ENCODE data around the gene S100A4.
"Not testable (repeated sequence)": the region's sequence is repeated elsewhere in the genome, so short reads cannot be mapped to it uniquely, and the experiment has no call there.

The S100A4 gene

DNA sequence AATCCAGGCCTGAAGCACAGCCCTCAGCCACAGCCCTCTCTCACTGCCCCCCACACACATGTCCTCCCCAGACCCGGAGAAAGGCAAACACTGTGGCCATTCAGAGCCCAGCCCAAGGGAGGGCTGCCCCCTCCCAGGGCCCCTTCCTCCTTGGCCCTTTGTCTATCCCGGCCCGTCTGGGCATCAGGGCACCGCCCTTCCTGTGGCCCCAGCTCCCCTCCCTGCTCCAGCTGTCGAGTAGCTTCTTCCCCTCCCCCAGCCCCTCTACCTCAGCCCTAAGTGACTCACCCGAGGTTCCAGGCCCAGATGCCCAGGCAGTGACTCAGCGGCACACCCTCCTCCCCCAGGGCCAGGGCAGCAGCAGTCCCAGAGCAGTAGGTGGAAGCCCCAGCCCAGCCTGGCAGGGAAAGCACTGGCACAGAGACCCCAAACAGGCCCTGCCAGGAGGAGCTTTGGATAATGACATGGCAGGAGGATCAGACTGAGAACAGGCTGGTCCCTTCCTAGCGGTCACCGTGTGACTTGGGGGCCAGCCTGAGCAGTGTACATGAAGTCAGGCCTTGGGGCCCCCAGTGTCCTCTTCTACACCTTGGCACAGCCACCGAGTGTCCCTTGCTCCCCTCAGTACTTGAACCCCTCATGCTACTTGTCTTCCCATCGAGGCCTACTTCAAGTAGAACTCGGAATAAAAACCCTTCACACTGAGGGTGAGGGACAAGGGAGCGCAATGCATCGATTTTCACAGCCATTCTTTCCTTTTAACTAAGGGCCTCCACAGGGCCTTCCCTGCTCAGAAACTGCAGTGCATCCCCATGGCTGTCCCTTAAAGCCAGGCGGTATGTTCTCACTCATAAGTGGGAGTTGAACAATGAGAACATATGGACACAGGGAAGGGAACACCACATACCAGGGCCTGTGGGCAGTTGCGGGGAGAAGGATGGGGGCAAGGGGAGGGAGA is 21.1 kb upstream of the S100A4 start:
- peak; percentile 89 to 94 for DNase-seq

DNA sequence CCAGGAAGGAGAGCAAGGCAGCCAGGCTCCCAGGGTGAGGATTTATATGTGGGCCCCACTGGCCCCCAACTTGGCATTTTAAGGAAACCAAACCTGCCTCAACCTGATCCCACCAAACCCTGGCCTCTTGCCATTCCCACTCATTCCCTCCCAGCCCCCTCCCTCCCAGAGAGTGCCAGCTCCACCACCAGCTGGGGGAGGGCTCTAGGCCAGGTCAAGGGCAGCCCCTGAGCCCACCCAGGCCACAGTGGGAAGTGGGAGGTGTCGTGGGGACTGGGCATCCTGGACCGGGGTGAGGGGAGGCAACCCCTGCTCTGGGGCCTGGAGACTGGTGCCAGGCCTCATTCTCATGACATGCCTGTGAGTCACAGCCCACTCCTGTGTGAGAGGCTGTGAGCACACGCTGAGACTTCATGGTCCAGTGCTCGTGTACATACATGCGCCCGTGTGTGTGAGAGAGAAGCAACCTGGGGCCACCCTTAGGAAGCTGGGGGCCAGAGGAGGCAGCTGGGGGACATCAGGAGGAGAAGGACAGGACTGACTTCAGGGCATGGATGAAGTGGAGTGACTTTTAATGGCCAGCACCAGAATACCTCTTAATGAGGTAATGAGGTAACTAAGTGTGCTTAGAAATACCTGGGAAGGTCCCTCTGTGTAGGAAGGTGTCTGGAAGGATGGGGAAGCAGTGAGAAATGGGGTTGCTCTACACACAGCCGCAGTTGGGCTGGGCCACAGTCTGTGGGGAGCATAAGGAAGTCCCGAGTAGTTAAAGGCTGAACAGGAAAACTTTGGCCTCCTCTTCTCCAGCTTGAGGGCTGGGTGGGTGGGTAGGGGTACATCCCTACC is 20.1 kb upstream of the S100A4 start, which contains the start of gene S100A2:
Gene S100A2 (minus strand): TSS at position 316 of the 846 bp plus-strand sequence. CDS start 1,967 bp downstream, outside the sequence.
- peak; percentile 66 to 75 for DNase-seq

DNA sequence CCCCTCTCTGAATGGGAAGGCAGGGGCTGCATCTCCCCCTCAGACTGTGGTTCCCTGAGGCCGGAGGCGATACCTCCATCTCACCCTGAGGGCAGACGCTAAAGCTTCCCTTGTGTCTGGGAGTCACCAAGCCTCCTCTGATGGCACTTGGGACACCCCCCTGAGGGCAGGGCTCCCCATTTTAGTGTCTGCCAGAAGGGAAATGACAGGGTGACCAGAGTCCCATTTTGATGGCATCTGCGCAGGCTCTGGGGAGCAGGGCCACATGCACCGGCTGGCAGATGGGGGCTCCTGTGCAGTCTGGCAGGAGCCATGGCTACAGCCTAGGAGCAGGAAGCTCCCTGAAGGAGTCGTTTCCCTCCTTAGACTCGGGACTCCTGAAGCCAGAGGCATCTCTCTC is 18.4 kb upstream of the S100A4 start:
- no peak for DNase-seq

- DNase-seq, result no peak
Observed at GRCh38 chr1:153563483-153563901, 17.9 kb upstream of the S100A4 start.

DNA sequence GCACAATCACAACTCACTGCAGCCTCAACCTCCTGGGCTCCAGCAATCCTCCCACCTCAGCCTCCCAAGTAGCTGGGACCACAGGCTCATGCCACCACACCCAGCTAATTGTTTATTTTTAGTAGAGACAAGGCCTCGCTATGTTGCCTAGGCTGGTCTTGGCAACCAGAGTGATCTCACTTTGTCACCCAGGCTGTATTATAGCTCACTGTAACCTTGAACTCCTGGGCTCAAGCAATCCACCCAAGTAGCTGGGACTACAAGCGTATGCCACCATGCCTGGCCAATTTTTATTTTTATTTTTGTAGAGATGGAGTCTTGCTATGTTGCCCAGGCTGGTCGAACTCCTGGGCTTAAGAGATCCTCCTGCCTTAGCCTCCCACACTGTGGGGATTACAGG is 16.4 kb upstream of the S100A4 start:
- DNase-seq, result not testable (repeated sequence)

DNA sequence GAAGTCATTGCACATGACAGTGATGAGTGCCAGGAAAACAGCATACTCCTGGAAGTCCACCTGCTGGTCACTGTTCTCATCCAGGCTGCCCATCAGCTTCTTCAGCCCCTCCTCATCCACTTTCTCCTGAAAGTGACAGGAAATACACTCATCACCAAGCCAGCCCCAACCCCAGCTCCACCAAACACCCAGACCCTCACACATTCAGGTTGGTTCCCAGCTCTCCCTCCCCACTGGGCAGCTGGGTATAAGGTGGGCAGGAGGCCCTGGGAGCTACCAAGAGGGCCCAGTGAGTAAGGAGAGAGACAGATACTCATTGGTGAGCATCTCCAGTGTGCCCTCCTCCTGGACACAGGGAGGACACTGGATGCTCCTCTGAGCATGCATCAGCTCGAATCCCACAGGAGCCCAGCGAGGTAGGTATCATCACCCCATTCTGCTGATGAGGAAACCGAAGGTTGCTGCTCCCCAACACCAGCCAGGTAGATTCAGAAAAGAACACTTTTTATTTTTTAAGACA is 15.9 kb upstream of the S100A4 start:
- DNase-seq, result no peak

DNA sequence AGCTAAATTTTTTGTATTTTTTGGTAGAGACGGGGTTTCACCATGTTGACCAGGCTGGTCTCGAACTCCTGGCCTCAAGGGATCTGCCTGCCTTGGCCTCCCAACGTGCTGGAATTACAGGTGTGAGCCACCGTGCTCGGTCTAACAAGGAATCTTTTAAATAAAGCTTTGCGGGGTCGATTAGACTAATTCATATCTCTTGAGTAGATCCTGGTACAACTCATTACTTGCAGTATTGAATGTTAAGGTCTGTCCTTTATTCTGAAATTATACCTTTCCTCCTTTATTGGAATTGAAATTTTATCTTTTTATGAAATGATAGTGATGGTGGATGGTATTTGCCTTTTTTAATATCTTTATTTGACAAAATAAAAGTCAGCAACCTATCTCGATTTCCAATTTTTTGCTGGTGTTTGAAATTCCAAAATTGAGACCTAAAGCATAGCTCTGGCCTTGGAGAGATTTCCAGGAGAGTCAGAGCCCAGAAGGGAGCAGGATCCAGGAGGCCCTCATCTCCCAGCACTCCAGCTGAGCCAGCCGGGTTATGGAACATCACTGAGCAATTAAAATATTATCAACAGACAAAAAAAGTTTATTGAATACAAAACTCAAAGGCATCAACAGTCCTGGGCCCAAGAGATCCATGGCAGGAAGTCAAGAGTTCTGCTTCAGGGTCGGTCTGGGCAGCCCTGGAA is 15.3 kb upstream of the S100A4 start:
- DNase-seq, result no peak

- DNase-seq, result no peak
Observed at GRCh38 chr1:153560241-153560640, 14.6 kb upstream of the S100A4 start.

- DNase-seq, result no peak
Observed at GRCh38 chr1:153557877-153558276, 12.3 kb upstream of the S100A4 start.

- DNase-seq, result no peak
Observed at GRCh38 chr1:153556348-153556747, 10.7 kb upstream of the S100A4 start.

DNA sequence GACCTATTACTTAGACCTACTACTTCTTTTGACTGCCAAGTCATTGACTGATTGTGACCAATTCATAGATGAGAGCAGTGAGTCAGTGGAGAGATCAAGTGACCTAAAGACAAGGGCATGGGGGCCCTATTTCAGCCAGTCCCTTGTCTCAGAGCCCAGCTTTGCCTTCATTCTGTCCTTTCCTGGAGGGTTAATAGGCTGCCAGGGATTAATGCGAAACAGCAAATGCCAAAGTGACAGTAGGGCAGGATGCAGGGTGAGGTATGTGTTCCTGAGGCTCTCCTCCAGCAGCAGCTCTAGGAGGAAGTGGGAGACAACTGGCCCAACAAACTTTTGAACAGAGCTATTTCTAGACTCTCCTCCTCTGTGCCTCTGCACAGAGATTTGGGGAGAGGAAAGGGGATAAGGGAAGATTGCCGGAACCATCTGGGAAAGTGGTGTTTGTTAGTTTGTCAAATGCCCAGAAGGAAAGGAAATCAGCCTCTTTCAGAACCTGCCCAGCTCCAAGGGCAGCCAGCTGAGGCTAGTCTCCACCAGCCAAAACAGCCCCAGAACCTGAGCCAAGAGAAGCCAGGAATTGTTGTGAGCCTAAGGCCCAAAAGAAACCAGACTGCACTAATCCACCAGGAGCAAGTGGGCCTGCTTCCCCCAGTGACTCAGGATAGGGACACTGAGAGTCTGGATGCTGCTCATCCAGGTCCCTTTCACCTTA is 8.4 kb upstream of the S100A4 start:
- no peak for DNase-seq

GRCh38 chr1:153553096-153553495 is 7.5 kb upstream of the S100A4 start:
- no peak for DNase-seq

DNA sequence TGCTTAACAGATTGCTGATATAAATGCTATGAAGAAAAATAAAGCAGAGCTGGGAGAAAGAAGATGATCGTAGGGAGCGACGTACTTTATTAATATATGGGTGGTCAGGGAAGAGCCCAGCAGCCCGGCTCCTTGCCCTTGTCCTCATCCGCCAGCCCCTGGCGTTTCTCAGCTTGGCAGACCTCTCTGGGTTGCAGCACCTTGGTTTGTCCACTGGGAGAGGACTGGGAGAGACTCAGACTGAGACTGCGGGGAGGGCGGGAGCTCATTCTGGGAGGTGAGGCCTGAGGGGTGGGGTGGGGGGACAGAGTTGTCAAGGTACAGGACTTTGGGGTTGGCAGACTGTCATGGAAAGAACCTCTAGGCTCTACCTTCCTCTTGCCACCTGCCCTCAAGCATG is 6.7 kb upstream of the S100A4 start:
- no peak for DNase-seq

- DNase-seq, result no peak
Observed at GRCh38 chr1:153550827-153551500, 5.4 kb upstream of the S100A4 start.

GRCh38 chr1:153550398-153550758 is 4.8 kb upstream of the S100A4 start:
- no peak for DNase-seq

DNA sequence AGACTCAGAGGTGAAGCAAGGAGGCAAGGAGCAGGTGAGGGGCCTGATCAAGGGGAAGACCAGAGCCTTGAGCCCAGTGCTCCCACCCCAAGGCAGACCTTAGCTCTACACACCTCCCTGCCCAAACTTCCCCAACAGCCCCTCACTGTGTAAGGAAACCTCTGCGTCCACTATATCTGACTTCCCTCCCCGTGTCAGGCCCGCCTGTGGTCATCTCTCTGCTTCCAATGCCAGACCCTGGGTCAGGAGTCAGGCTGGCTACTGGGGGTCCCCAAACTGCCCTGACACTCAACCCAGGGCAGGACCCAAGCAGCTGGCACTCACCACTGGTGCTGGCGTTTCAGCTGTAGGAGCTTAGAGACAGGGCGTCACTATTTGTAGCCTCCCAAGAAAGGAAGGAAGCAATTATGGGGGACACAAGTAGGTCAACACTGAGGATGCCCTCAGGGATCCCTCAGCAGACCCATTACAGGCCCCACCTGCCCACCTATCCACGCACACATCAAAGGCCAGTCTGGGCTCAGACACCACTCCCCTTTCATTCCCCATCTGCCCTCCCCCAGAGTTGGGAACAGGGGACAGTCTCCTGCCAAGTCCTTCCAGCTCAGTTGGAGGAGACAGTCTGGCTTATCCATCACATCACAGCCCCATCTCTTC is 4.3 kb upstream of the S100A4 start:
- no peak for DNase-seq

DNA sequence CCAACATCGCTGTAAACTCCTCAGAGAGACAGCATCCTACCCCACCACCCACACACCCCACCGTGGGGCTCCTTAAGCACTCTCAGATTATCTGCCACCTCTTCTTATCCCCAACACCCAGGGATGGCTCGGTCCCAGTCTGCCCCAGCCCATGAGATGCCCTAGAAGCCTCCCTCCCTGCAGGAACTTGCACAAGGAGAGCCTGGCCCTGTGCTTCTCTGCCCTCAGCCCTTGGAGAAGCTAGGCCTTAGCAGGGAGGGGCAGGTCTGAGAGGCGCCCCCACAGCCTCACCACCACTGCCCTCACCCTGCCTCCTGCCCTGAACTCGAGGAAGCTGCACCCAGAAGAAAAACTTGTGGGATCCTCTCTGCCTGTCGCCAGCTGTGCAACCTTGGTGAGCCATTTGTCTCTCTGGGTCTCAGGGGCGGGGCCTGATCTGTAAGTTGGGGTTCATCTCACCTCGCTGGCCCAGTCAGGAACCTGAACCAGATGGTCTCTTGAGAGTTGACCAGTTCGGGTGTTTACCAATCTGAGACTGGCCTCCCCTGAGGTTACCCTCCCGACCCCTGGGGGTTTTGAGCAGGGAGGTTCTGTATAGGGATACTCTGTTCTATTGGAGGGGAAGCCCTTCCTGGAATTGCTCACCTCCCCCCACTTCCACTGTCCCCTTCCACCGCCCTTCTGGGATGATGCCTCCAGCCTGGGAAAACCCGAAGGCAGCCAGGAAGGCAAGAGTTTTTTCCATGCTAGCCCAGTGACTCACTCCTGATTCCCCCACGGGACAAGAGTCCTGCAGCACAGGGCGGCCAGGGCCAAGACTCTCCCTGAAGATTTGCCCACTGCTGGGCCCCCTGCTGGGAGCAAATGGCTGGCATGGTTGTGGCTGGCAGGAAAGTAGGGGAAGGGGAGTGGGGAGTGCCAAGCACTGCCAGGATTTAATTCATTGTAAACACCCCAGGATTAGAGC is 3.4 kb upstream of the S100A4 start, which contains the start of gene S100A3:
Gene S100A3 (minus strand): TSS at position 537 of the 967 bp plus-strand sequence. CDS start 773 bp downstream, outside the sequence.
- no peak for DNase-seq

- DNase-seq, result no peak
Observed at GRCh38 chr1:153547560-153548551, 2.2 kb upstream of the S100A4 start.
